Esophagus muscularis mucosa (tissue), 3 donors: Measurements from ENCODE around the gene FOXO3.

Experiments used
- CTCF ChIP-seq, 3 experiments: fragments of 200-600 bp in 2 of 3; fragments of 450-650 bp in 1 of 3; sonication (generic) in 2 of 3; IDR thresholded peaks; one replicate each; pipeline ENCODE4 v1.5.1; 2017 to 2019; ENCODE audit warnings: antibody characterized with exemption in 3 of 3, mild to moderate bottlenecking in 2 of 3, moderate library complexity in 1 of 3
- POLR2AphosphoS5 ChIP-seq, 2 donors: sonication (generic); formaldehyde crosslinking; IDR thresholded peaks; one replicate each; pipeline ENCODE4 v1.6.1; 2017; ENCODE audit warnings: antibody characterized with exemption in 2 of 2

GRCh38 chr6:108644252-108644651 lies 83.5 kb downstream of the FOXO3 start:
- no peak for TF ChIP-seq CTCF (IDR thresholded peaks at IDR 0.05)
- TF ChIP-seq POLR2AphosphoS5 (IDR thresholded peaks at IDR 0.05) = peak in 1 of 2 donors; percentile 12
